SIG-M5 (cell line): ENCODE measurements around the gene SMIM24.
"Not testable (repeated sequence)": the region's sequence is repeated elsewhere in the genome, so short reads cannot be mapped to it uniquely, and the experiment has no call there.

Source experiments
- DNase-seq: peaks from one replicate; lab custom pipeline; 2025; lab: John Stamatoyannopoulos, UW

Gene SMIM24

GRCh38 chr19:3433805-3434540 is 46.4 kb downstream of the SMIM24 start:
- DNase-seq, result no peak

- DNase-seq, result no peak
Measured at GRCh38 chr19:3433313-3433712, 47.0 kb downstream of the SMIM24 start.

GRCh38 chr19:3431760-3432397 is 48.4 kb downstream of the SMIM24 start:
- DNase-seq, result no peak

- DNase-seq, result not testable (repeated sequence)
Measured at GRCh38 chr19:3430366-3430680, 50.0 kb downstream of the SMIM24 start.

DNA sequence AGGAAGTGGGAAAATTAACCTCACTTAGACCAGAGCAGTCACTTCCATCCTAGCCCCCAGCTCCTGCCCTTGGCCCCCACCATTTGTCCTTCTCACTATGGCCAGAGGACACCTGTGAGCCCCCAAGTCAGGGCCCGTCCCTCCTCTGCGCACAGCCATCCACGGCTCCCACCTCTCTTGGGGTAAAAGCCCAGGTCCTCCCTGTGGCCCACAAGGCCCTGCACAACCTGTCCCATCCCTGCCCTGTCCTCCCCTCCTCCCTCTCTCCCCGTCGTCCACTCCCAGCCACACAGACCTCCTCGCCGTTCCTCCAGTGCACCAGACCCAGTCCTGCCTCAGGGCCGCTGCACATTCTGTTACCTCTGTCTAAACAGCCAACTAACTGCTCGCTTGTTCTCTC is 53.9 kb downstream of the SMIM24 start:
- no peak for DNase-seq
